GM20000 (cell line): Measurements from ENCODE around the gene ARID3A.

Source experiments
- DNase-seq: peaks from one replicate; pipeline ENCODE4 v3.0.0; 2012; ENCODE audit warnings: low spot score
- CTCF ChIP-seq: IDR thresholded peaks from 2 replicates; pipeline ENCODE4 v1.5.1; 2012; ENCODE audit warnings: mild to moderate bottlenecking, control low read depth; ENCODE audit errors: extremely low read depth, missing control alignments

The ARID3A gene

GRCh38 chr19:1010586-1011510 lies 85.0 kb downstream of the ARID3A start:
- TF ChIP-seq CTCF = no peak

GRCh38 chr19:1011831-1012333 lies 86.0 kb downstream of the ARID3A start:
- no peak for TF ChIP-seq CTCF
- no peak for DNase-seq

More at GRCh38 chr19:1010586-1011510, 85.0 kb downstream of the ARID3A start:
- DNase-seq = no peak

GRCh38 chr19:1012334-1012733 lies 86.5 kb downstream of the ARID3A start:
- no peak for TF ChIP-seq CTCF
- no peak for DNase-seq

- DNase-seq = no peak
- no peak for TF ChIP-seq CTCF
These were observed 87.4 kb downstream of the ARID3A start for GRCh38 chr19:1013218-1013617.

GRCh38 chr19:1014161-1015060 lies 88.6 kb downstream of the ARID3A start:
- TF ChIP-seq CTCF = no peak

GRCh38 chr19:1015061-1015781 lies 89.4 kb downstream of the ARID3A start:
- no peak for DNase-seq
- no peak for TF ChIP-seq CTCF

More at GRCh38 chr19:1014161-1015060, 88.6 kb downstream of the ARID3A start:
- no peak for DNase-seq
